ENCODE data around the gene SLC34A1.
"Not testable (repeated sequence)": the region's sequence is repeated elsewhere in the genome, so short reads cannot be mapped to it uniquely, and the experiment has no call there.

SLC34A1 gene

DNA sequence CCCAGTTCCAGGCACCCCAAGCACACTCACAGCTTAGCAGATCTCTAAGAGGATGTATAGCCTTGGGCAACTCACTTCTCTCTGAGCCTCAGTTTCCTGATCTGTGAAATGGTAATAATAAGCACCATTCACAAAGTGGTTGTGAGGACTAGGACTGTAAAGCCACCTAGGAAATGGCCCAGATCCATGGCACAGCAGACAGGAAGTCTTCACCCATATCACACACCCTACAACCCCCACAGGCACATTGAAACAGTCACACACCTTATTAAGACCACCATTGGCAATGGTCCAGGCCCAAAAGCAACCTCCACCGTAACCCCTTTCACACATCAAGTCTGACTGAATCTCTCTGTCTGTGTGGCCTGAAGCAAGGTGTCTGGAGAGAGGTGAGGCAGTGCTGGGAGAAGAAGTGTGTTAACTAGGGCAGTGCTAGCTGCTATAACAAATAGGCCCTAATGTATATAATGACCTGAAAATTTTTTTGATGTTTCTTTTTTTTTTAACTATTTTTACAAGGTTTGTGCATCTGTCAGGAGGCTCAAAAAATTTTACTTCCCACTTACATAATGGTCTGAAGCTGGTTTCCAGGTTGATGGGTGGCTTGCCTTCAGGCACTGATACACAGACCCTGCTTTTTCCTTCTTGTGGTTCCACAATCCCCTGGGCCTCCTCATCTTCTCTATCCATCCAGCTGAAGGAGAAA, 28.9 kb upstream of the SLC34A1 start:
- DNase-seq = no peak

DNA sequence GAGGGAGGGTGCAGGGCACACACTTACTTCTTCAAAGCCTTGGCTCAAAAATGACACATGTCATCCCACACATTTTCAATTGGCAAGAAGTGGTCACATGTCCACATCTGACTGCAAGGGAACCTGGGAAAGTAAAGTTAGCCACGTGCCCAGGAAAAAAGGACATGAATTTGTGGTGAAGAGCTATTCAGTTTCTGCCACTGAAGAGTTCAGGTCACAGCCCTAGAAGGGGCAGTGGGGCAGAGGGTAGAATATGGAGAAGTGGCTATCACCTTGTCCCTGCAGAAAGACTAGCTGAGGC, 28.4 kb upstream of the SLC34A1 start:
- DNase-seq = no peak

DNA sequence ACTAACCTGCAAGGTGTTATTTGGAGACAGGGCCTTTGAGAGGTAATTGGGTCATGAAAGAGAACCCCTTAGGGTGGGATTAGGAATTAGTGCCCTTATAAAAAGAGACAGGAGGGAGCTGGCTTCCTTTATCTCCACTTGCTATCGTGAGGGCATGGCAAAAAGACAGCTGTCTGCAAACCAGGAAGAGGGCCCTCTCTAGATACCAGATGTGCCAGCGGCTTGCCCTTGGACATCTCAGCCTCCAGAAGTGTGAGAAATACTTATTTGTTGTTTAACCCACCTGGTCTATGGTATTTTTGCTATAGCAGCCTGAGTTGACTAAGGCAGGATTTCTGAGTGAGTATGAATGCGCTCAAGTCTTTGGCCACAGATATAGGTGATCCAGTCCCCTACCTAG, 27.5 kb upstream of the SLC34A1 start:
- no peak for DNase-seq

DNA sequence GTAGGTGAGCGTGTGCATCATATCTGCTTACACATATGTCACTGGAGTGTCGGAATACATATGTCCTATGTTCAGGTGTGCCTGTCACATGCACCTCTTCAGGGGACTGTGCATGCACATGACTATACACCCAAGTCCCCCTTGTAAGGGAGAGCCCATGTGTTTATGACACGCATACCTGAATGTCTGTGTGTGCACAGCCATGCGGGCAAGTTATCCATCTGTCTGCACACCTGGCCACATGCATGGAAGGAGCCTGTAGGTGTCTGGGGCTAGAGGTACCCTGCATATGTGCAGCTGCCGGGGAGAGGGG, 27.1 kb upstream of the SLC34A1 start:
- peak in 1 of 3 experiments; percentile 25 for DNase-seq

DNA sequence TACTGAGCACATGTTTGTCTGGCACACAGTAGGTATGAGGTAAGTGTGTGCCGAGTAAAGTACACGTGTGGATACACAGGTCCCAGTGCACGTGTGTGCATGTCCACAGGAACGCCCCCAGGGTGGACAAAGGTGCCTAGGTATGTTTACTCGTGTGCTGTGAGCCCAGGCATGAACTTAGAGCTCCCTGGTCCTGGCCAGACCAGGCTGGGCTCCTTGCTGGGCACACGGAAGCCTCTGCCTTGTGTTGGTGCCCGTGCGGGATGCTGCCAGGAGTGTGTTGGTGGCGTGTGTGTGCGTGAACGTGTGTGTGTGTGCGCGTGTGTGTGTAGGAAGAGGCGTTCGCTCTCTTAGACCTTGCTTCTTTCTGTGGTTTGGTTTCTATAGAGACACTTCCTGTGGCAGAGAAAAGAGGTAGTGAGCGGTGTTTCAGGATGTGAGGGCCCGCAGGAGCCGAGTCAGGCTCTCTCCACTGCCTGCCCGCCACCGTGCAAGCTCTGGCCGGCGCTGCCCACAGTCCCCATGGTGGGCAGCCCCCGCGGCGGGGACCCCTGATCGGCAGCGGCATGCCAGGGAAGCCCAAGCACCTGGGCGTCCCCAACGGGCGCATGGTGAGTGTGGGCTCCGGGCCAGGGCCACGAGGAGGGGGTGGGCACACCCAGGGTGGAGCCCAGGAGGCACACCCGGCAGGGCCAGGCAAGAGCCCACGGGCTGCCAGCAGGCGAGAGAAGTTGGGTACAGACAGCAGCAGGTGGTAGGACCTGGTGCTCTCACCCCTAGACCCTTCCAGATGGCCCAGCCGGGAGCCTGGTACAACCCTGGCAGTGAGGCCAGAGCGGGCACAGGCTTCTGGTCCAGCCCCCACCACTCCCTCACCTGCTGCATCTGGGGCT, 26.5 kb upstream of the SLC34A1 start, which contains the start of gene RGS14:
RGS14 (plus strand) TSS at position 466 of the 893 bp plus-strand sequence; CDS start at position 567, 101 bp downstream.
- peak; percentile 15 to 61 (median 31) for DNase-seq

DNA sequence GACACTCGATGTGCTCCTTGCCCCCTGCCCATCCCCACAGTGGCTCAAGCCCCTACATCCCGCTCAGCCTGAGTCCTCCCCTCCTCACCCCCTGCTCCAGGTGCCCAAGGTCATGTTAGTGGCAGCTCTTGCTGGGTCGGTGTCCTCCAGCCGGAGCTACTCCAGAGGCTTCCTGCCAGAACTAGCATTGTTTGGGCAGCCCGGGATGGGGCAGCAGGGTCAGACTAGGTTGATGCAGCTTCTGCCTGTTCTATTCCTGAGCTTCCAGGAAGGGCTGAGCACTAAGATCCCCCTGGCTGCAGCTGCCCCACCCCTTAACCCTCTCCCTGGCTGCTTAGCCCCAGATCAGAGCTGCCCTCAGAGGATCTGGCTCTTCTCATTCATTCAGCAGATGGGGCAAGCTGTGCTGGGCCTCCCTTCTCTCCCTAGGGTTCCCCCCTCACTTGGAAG, 25.8 kb upstream of the SLC34A1 start:
- no peak for DNase-seq

DNA sequence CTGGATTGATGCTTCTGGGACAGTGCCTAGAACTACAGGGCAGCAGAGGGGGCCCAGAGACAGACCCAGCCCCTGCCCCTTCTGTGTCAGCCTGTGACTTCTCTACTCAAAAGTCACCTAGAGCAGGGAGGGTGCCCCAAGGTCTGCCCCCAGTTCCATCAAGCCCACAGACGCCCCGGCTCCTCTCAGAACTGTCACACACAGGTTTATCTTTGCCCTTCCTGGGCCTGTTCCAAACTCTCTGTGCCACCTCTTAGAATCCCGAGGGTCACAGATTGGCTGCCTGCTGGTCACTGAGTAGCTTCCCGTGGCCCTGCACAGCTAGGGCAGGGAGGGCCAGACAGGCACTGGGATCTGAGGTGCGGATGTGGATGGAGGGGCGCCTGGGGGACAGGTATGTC, 24.8 kb upstream of the SLC34A1 start:
- DNase-seq = no peak

DNA sequence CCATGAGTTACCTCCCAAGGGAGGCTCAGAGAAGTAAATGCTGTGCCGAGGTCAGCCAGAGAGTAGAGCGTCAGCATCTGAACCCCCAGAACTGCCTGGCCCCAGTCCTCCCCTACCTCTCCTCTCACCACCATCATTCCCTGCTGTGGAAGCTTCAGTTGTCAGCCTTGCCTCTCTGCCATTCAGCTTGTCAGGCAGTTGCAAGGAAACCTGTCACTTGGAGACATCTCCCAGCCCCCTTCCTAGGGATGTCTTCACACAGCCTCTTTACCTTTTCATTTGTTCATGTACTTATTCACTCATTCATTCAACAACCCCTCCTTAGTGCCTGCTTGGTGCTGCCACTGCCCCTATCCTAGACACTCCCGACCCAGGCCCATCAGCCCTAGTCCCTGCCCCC, 24.4 kb upstream of the SLC34A1 start:
- DNase-seq = no peak

DNA sequence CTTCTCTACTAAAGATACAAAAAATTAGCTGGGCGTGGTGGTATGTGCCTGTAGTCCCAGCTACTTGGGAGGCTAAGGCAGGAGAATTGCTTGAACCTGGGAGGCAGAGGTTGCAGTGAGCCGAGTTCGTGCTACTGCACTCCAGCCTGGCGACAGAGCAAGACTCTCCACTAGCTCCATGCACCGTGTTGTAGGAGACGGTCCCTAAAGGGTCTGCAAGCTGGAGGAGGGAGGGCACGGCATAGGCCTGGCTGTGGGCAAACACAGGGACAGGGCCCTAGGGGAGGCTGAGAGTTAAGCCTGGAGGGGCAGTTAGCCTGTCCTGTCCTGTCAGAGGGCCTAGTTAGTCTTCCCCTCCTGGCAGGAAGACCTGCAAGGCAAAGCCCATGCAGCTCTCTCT, 23.5 kb upstream of the SLC34A1 start:
- not testable (repeated sequence) for DNase-seq

DNA sequence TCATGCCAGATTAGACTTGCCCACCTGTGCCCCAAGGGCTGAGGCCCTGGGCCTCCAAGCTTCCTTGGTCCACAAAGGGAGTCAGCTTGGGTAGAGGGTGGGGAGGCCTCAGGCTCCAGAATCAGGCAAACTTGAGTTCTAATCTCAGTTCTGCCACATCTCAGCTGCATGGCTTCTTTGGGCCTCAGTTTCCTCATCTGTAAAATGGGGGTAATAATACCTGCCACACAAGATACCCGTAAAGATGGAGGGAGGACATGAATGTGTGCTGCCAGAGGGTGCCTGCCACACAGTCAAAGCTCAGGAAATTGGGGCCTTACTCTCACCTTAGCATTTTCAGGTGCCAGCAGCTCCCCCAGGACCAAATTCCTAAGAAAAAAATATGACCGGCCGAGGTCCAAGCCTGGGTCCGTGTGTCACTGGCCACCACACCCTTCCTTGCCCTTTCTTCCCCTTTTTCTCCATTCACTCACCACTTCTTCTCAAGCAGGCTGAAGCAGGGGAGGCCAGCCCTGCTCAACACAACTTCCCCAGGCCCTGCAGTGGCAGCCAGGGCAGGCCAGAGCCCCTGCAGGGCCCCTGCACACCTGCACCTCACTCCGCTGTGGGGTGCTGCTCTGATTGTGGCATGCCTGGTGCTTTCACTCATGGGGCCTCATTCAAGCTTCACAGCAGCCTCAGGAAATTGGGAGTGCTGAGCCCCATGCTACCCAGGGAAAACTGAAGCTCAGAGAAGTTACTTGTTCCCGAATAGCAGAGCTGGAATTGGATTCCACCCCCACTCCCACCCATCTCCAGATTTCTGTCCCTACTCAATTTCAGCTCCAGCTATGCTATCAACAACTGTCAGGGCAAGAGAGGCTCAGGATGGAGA, 22.6 kb upstream of the SLC34A1 start:
- DNase-seq = no peak

DNA sequence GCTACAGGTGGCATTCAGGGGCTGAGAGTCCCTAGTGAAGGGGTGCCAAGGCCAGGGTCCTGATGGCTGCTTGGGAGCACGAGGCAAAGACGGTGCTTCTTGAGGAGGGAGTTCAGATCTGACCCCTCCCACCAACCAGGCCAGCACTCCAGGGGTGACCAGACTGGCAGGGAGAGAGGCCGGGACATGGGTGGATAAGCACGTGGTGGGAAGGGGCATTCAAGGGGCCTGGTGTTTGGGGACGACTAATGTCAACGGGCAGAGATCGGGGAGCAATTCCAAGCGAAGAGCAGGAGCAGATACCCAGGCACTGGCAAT, 22.0 kb upstream of the SLC34A1 start:
- no peak for DNase-seq

DNA sequence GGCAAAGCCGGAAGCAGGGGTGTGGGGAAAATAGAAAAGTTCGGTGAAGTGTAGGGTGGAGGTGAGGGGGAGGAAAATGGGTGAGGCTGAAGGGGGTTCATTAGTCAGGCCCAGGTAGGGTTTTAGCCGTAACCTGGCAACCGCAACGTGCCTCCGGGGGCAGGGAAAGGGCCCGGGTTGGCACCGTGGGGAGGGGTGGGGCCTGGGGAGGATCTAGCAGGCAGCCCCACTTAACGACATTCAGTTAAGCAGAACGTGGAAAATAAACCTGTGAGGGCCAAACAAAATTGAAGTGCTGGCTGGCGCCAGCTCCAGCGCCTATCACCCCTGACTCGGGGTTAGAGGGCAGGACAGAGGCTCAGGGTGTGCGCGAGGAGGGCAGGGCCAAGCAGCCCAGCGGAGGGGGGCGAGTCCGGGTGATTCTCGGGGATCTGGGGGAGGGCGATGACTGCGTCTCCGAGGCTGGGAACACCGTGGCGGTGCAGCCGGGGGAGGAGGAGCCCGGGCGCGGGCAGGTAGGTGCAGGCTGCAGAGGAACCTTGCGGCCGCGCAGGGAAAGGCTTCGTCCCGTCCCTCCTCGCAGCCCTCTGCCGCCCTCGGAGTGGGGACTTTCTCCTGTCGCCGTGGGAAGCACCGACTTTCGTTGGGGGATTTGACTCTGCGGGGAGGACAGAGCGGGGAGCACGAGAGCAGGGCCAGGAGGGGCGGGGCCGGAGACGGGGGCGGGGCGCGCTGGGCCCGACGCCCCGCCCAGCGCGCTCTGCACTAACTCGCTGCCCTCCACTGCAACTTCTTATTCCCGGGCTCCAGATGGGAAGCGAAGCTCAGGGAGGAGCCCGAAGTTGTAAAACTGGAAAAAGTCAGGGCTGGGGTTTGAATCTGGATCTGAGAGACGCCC, 21.4 kb upstream of the SLC34A1 start:
- DNase-seq = peak; percentile 67 to 73 (median 71)

DNA sequence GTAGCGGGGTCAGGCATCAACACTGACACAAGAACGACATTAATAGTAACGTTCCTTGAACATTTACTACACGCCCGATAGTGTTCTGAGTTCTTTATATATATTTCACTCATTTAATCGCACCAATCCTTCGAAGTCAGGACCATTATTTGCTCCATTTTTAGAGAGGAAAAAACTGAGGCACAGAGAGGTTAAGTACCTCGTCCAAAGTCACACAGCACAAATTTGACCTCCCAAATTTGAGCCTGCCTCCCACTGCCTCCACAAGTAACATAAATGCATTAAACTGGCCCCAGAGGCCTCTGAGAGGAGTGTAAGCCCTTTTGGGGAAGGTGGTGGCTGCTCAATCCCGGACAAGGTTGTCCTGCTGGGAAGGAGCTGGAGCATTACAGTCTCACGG, 20.7 kb upstream of the SLC34A1 start:
- DNase-seq = no peak

DNA sequence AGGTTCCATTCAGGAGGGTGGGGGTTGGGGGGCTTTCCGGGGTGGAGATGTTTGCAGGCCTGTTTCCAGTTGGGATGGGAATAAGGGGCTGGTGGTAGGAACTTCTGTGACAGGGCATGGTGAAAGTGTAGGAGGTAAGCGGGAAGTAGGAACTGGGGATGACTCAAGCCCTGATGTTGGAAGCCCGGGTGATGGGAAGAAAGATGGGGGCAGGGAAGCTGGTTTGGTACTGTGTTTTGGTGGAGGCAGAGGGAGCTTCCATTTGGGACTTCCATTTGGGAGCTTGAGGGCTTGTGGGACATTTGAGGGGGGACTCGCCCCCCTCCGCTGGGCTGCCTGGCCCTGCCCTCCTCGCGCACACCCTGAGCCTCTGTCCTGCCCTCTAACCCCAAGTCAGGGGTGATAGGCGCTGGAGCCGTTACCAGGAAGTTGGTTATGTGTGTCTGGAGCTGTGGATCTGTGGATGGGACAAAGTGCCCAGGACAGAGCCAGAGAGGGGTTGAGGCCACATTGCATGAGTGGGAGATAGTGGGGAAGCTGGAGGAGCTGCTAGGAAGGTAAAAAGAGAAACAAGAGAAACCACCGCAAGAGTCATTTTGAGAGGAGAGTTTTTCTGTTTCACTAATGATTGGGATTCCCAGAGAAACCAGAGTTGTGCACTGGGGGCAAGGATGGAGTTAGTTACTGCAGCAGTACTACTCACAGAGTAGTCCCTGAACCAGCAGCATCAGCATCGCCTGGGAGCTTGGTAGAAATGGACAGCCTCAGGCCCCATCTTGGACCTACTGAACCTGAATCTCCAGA, 19.9 kb upstream of the SLC34A1 start:
- DNase-seq = no peak

DNA sequence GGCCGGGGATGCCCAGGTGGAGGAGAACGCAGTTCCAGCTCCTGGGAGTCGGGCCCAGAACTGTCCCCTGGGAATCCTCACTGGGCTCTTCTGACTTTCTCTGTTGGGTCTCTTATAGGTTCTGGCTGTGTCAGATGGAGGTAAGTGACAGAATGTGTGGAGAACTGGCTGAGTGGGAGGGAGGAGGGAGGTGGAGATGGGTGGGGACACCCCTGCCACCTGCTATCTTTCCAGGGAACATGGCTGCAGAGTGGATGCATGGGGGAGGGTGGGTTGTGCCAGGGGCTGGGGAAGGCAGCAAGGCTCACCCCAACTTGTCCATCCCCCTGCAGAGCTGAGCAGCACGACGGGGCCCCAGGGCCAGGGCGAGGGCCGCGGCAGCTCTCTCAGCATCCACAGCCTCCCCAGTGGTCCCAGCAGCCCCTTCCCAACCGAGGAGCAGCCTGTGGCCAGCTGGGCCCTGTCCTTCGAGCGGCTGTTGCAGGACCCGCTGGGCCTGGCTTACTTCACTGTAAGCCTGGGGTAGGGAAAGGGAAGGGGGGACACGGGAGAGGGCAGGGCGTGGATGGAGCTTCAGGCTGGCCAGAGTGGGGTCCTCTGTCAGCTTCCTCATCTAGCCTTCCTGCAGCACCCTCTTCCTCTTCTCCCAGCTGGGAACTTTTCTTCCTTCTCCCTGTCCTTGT, 18.2 kb upstream of the SLC34A1 start:
- DNase-seq = no peak

DNA sequence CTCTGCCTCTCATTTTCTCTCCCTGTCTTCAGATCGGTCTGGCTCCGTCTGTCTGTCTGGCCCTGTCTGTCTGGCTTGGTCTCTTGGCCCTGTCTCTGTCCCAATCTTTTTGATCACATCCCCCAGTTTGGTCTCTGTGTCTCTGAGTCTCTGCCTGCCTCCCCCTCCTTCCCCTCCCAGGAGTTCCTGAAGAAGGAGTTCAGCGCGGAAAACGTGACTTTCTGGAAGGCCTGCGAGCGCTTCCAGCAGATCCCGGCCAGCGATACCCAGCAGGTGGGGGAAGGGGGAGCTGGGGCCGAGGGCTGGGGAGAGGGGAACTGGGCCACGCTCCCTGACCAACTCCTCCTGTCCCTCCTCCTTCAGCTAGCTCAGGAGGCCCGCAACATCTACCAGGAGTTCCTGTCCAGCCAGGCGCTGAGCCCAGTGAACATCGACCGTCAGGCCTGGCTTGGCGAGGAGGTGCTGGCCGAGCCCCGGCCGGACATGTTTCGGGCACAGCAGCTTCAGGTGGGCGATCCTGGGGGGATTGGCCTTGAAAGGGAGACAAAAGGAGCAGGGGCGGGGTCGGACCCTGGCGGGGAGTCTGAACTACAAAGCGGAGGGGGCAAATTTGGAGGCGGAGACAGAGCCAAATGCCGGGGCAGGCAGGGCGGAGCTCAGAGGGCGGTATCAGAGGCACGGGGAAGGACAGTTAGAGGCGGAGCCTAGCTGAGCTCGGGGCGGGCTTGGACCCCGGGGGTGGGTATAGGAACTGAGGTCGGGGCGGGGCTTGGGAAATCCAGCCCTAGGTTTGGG, 17.5 kb upstream of the SLC34A1 start:
- DNase-seq = peak in 1 of 3 experiments; percentile 63

DNA sequence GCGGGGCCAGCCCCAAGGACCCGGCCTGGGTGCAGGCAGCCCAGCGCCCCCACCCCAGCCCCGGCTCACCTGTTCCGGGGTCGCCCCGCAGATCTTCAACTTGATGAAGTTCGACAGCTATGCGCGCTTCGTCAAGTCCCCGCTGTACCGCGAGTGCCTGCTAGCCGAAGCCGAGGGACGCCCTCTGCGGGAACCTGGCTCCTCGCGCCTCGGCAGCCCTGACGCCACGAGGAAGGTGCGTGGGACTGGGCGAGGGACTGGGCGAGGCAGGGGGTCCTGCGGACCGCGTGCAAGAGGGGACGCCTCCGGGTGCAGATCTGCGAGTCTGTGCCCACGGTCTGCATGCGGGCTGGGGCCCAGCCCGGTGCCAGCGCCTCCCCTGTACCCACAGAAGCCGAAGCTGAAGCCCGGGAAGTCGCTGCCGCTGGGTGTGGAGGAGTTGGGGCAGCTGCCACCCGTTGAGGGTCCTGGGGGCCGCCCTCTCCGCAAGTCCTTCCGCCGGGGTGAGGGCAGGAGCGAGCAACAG, 16.8 kb upstream of the SLC34A1 start:
- no peak for DNase-seq

DNA sequence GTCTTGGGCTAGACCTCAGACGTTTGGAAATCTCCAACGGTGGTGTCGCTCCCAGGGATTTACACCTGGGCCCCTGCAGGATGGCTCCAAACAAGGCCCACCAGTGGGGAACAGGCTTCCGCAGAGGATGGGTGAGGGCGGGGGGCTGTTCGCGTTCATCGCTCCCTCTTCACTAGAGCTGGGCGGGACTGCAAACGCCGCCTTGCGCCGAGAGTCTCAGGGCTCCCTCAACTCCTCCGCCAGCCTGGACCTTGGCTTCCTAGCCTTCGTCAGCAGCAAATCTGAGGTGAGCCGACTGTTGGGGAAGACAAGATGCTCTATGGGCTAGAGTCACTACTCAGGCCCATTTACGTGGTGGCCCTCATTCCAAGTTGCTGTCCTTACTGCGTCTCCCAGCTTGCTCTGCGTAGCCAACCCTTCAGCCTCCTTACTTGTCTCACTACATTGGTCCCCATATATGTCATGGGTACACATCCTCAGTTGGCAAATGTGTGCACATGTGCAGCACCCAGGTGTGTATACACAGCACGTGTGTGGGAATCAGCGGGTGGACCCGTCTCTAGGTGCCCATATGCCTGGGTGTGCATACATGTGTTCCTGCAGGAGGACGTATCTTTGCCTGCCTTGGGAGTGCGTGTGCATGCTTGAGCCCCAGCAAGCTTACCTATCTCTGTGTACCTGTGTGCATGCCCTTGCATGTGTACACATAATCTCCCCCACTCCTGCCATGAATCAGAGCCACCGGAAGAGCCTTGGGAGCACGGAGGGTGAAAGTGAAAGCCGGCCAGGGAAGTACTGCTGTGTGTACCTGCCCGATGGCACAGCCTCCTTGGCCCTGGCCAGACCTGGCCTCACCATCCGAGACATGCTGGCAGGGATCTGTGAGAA, 16.0 kb upstream of the SLC34A1 start:
- no peak for DNase-seq

All from NCI-H1417 (cell line).